GM12878 (cell line): ENCODE measurements around the gene ZNF780B. TPM values are rescaled to one million over a fixed set of nuclear protein-coding genes. Genes with fewer than 3 reads are reported as not detected.
A peak's percentile ranks its signal among the peaks of the same experiment; 100 is the strongest.

Experiments
- CBFB ChIP-seq: IDR thresholded peaks from 2 replicates; pipeline ENCODE4 v1.6.1; 2016; ENCODE audit warnings: antibody characterized with exemption, low read depth
- CEBPB ChIP-seq, 2 experiments: fragments of 150-350 bp in 1 of 2; IDR thresholded peaks; 2 replicates each; pipeline ENCODE4 v1.6.1; 2012 to 2014; ENCODE audit warnings: low read depth in 2 of 2, low read length in 2 of 2, borderline replicate concordance in 1 of 2, inconsistent platforms in 1 of 2
- CTCF ChIP-seq, 3 experiments: IDR thresholded peaks in 2 of 3; conservative IDR thresholded peaks in 1 of 3; 2 replicates each; pipeline ENCODE4 v1.5.1; 2011; ENCODE audit warnings: low read depth in 3 of 3, low read length in 3 of 3, mild to moderate bottlenecking in 3 of 3, control low read depth in 2 of 3, moderate library complexity in 2 of 3, inconsistent platforms in 1 of 3, mixed read lengths in 1 of 3; ENCODE audit not compliant: control insufficient read depth in 2 of 3, insufficient read depth in 1 of 3; ENCODE audit errors: extremely low read depth in 1 of 3
- E2F8 ChIP-seq: fragments of 450-650 bp; IDR thresholded peaks from 2 replicates; pipeline ENCODE4 v1.6.1; 2018; ENCODE audit warnings: mild to moderate bottlenecking, low read depth, moderate library complexity; ENCODE audit not compliant: partially characterized antibody
- ELK1 ChIP-seq: IDR thresholded peaks from 2 replicates; pipeline ENCODE4 v1.6.1; 2012; ENCODE audit warnings: low read depth, low read length, improper control_type of control experiment
- GABPA ChIP-seq: IDR thresholded peaks from 2 replicates; pipeline ENCODE4 v1.6.1; 2014; ENCODE audit warnings: antibody characterized with exemption, low read depth, mild to moderate bottlenecking, inconsistent platforms
- KDM1A ChIP-seq: fragments of 200-600 bp; sonication (generic); IDR thresholded peaks from 2 replicates; pipeline ENCODE4 v1.6.1; 2016; ENCODE audit warnings: borderline replicate concordance
- MAX ChIP-seq: IDR thresholded peaks from 2 replicates; pipeline ENCODE4 v1.6.1; 2012; ENCODE audit warnings: low read depth, low read length, improper control_type of control experiment
- NR2C2 ChIP-seq: IDR thresholded peaks from 2 replicates; pipeline ENCODE4 v1.6.1; 2011; ENCODE audit warnings: borderline replicate concordance, low read depth; ENCODE audit not compliant: control insufficient read depth, insufficient read length
- NR2F1 ChIP-seq: fragments of 450-650 bp; conservative IDR thresholded peaks from 2 replicates; pipeline ENCODE4 v1.6.1; 2017; ENCODE audit warnings: mild to moderate bottlenecking
- PKNOX1 ChIP-seq: fragments of 450-650 bp; IDR thresholded peaks from 2 replicates; pipeline ENCODE4 v1.6.1; 2016; ENCODE audit warnings: mild to moderate bottlenecking
- POLR2AphosphoS2 ChIP-seq: IDR thresholded peaks from 2 replicates; pipeline ENCODE4 v1.6.1; 2011; ENCODE audit warnings: low read depth, mild to moderate bottlenecking, low read length, improper control_type of control experiment, moderate library complexity
- RAD21 ChIP-seq: IDR thresholded peaks from 2 replicates; pipeline ENCODE4 v1.6.1; 2011; ENCODE audit warnings: mild to moderate bottlenecking, low read depth, low read length, moderate library complexity; ENCODE audit not compliant: insufficient read depth
- SIN3A ChIP-seq: IDR thresholded peaks from 2 replicates; pipeline ENCODE4 v1.6.1; 2012; ENCODE audit warnings: low read depth, low read length, improper control_type of control experiment
- SREBF2 ChIP-seq: IDR thresholded peaks from 2 replicates; pipeline ENCODE4 v1.6.1; 2012; ENCODE audit warnings: mild to moderate bottlenecking, low read length
- ZNF24 ChIP-seq: fragments of 450-650 bp; IDR thresholded peaks from 2 replicates; pipeline ENCODE4 v1.6.1; 2017; ENCODE audit warnings: antibody characterized with exemption, mild to moderate bottlenecking
- ZNF687 ChIP-seq: fragments of 450-650 bp; IDR thresholded peaks from 2 replicates; pipeline ENCODE4 v1.6.1; 2017; ENCODE audit warnings: mild to moderate bottlenecking, moderate library complexity
- polyA plus RNA-seq, 11 experiments: library from polyadenylated mRNA; depleted of rRNA in 4 of 11; unstranded in 6 of 11; stranded (reverse) in 5 of 11; fragments of >200 nt; fragmentation: Nextera tagmentation in 4 of 11; fragmentation: Illumina TruSeq in 1 of 11; extraction: Ambion mirVana in 4 of 11; extraction: Trizol in 1 of 11; gene quantifications; 1 replicate in 1 of 11; 2 replicates in 10 of 11; pipeline versions ENCODE4 v1.2.1 to v1.2.3, GENCODE V29; 2011 to 2016; ENCODE audit warnings: inconsistent platforms in 2 of 11, missing spikeins in 2 of 11, low read depth in 1 of 11
- total RNA-seq, 4 experiments: library from RNA; depleted of rRNA in 3 of 4; stranded (reverse); fragments of >200 nt in 3 of 4; fragmentation: Illumina TruSeq in 1 of 4; extraction: Trizol in 1 of 4; gene quantifications; 2 replicates each; pipeline versions ENCODE4 v1.2.1 to v1.2.3, GENCODE V29; 2013 to 2021

The ZNF780B gene
- total and polyA plus RNA-seq, 10 of the 15 experiments (the other 5 are each of a cell fraction or from before 2014, with no cell fraction given) = 7.3 to 24.0 (median 12.3) TPM

- no peak; the same call in 1 of the 2 replicates for TF ChIP-seq NR2F1
- no peak for TF ChIP-seq KDM1A
- TF ChIP-seq MAX = no peak
- no peak for TF ChIP-seq RAD21
- 0 out of 2 replicates have a peak, but pooled peaks have one; percentile 27 for TF ChIP-seq SIN3A
- no peak for TF ChIP-seq NR2C2
- TF ChIP-seq PKNOX1 = no peak
- peak; percentile 68; the same call in 1 of the 2 replicates for TF ChIP-seq ZNF24
- TF ChIP-seq ZNF687 = peak; percentile 57; the same call in 1 of the 2 replicates
- no peak for TF ChIP-seq CEBPB (IDR thresholded peaks at IDR 0.05; ENCODE audit: borderline replicate concordance in 1 of 2, low read depth in 2 of 2, low read length in 2 of 2)
- peak; percentile 83 for TF ChIP-seq GABPA
- no peak; the same call in 1 of the 2 replicates for TF ChIP-seq CBFB
- no peak; a peak in 1 of 6 replicates for TF ChIP-seq CTCF (IDR thresholded peaks at IDR 0.05 in 2 of 3, conservative IDR thresholded peaks at IDR 0.05 in 1 of 3; ENCODE audit: control insufficient read depth in 2 of 3, extremely low read depth in 1 of 3, insufficient read depth in 1 of 3, low read depth in 3 of 3, low read length in 3 of 3)
- TF ChIP-seq E2F8 = no peak
- no peak for TF ChIP-seq SREBF2
- TF ChIP-seq ELK1 = peak; percentile 79
- TF ChIP-seq POLR2AphosphoS2 = peak; percentile 96
Observed at GRCh38 chr19:39996811-39997637, 59.0 kb downstream of the ZNF780B start, which contains the start of gene ZNF546 (continued).
